H7 (cell line): Measurements from ENCODE around the gene TIMM17A. TPM values are rescaled to one million over a fixed set of nuclear protein-coding genes. Genes with fewer than 3 reads are reported as not detected.

ENCODE experiments used
- DNase-seq: peaks from one replicate; pipeline ENCODE4 v3.0.0; 2012
- H3K27me3 ChIP-seq: 2 replicates; pipeline ENCODE4 v1.6.0; 2011; ENCODE audit warnings: mild to moderate bottlenecking, low read length; ENCODE audit not compliant: control insufficient read depth, insufficient read depth
- H3K36me3 ChIP-seq: replicated peaks from 2 replicates; pipeline ENCODE4 v1.5.1; 2011; ENCODE audit warnings: low read length; ENCODE audit not compliant: control insufficient read depth, insufficient read depth
- H3K4me3 ChIP-seq: 2 replicates; pipeline ENCODE4 v1.5.1; 2011; ENCODE audit warnings: low read depth, mild to moderate bottlenecking, control low read depth, low read length, moderate library complexity; ENCODE audit not compliant: insufficient read depth
- total RNA-seq: library from RNA; depleted of rRNA; stranded (reverse); fragments of >200 nt; shearing (Covaris generic); gene quantifications from 2 replicates; pipeline ENCODE4 v1.2.3, GENCODE V29; 2014; rRNA removed

TIMM17A gene
- 74.6 and 75.6 TPM in 2 replicates for total RNA-seq

DNA sequence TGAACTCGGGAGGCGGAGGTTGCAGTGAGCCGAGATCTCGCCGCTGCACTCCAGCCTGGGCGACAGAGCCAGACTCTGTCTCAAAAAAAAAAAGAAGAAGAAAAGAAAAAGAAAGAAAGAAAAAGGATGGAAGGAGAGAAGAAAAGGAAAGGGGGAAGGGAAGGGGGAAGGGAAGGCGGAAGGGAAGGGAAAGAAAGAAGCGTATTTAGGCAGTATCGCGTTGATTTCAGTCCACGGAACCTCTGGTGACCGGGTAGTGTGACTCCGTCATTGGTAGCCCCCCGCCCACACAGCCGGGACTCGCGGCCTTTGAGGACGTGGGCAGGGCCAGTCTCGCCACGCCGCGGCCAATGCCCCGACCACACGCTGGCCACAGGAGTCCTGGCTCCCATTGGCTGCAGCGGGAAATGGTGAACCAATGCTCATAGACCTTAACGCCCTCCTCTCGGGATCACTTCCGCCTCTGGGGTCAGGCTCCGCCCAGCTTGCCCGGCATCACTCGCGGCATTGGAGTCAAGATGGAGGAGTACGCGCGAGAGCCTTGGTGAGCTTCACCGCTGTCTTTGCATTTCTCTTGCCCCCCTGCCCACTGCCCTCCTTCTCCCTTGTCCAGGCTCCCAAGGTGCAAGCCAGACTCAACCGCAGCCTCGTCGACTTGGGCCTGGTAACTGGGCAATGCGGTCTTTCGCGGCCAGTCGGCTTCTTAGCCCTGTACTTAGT, at the start of gene TIMM17A:
TIMM17A (plus strand) TSS at position 495 of the 720 bp plus-strand sequence; CDS start at position 519, 24 bp downstream.
- H3K36me3 ChIP-seq = peaks cover 5% of the 10 kb centered on the region
- peak; percentile 95 for DNase-seq
- H3K27me3 ChIP-seq = no peaks in the 10 kb centered on the region
- peak within 1 kb of the TSS; percentile 82 for H3K4me3 ChIP-seq

DNA sequence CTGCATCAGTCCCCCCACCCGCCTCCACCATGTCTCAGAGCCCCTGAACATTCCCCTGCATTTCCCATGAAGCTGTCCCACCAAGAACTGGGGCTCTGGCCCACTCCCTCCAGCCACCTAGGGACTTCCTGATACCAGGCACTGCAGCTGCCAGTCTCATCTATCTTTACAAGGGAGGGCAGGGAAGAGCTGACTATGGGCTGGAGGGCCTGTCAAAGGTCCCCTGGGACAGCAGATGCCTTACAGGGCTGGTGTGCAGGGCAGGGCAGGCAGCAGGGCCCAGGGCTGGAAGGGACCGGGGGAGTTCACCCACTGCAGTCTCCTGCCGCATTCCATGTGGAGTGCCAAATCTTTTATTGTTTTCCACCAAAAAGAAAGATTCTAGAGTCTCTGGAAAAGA, 49.0 kb upstream of the TIMM17A start:
- no peak for DNase-seq
- H3K27me3 ChIP-seq = 0 out of 2 replicates have a peak, but pooled peaks cover 2% of the 10 kb centered on the region
- H3K36me3 ChIP-seq = no peaks in the 10 kb centered on the region
- H3K4me3 ChIP-seq = no peak overlapping the region

DNA sequence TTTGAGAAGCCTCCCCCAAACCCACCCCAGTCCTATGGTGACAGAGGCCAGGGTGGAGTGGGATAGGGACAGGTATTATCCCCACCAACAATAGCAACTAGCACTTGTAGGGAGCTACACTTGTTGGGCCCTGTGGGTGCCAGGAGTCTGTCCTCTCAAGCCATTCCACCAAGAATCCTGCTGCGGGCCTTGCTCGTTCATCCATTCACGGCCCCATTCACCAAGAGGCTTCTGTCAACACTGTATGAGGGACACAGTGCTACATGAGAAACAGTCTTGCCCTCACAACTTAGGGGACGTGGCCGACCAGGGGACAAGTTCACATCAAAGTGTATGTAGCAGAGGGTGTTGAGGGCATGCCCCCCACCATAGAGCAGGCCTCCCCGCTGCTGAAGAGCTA, 47.7 kb upstream of the TIMM17A start:
- DNase-seq = no peak
- Histone ChIP-seq H3K27me3 (0 out of 2 replicates have a peak, but pooled peaks cover 2% of the 10 kb centered on the region), H3K4me3 (no peak overlapping the region), H3K36me3 (no peaks in the 10 kb centered on the region)

DNA sequence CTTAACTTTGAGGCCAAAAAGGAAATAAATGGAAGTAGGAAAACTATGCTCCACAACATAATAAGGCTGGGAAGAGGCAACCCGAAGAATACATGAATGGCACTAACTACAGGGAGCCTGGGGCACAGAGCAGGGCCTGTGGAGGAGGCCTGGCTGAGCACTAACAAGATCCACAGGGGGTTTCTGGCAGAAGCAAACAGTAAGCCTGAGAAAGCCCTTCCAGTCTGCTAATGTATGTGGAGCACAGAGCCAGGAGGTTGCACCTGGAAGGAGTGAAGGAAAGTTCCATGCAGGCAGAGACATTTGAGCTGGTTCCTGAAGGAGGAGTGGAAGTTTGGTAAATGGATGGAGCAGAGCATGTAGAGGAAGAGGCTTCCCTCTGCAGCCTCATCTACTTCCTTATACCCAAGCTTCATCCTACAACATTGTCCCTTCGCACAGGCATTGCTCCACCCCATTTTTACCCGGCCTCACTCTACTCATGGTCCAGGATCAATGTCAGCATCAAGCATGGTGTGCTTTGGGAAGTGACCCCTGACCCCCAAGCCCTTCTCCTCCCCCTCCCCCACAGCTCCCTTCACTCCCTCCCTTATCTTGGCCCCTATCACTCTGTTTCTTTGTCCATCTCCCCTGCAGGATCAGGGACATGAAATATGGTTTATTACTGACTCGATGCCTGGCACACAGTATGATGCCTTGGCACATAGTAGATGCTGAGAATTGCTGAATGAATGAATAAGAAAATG, 43.3 kb upstream of the TIMM17A start:
- H3K4me3 ChIP-seq = no peak overlapping the region
- H3K27me3 ChIP-seq = 0 out of 2 replicates have a peak, but pooled peaks cover 2% of the 10 kb centered on the region
- DNase-seq = peak; percentile 66
- no peaks in the 10 kb centered on the region for H3K36me3 ChIP-seq

DNA sequence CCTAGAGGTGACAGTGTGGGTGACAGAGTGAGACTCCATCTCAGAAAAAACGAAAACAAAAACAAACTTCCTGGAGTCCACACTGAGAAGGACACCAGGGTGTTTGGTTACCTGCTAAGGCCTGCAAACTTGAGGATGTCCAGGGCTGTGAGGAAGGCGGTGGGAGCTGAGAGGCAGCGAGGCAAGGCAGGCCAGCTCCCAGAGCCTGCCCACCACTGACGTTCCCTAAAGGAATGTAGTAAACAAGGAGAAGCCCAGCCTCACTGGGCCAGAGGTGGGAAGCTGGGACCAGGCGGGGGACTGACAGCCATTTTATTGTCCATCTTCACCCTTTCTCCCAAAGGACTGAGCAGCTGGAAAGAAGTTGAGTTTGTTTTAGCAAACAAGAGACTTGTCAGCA, 42.5 kb upstream of the TIMM17A start:
- peak; percentile 32 for DNase-seq
- Histone ChIP-seq H3K4me3 (no peak overlapping the region), H3K27me3 (0 out of 2 replicates have a peak, but pooled peaks cover 2% of the 10 kb centered on the region)

DNA sequence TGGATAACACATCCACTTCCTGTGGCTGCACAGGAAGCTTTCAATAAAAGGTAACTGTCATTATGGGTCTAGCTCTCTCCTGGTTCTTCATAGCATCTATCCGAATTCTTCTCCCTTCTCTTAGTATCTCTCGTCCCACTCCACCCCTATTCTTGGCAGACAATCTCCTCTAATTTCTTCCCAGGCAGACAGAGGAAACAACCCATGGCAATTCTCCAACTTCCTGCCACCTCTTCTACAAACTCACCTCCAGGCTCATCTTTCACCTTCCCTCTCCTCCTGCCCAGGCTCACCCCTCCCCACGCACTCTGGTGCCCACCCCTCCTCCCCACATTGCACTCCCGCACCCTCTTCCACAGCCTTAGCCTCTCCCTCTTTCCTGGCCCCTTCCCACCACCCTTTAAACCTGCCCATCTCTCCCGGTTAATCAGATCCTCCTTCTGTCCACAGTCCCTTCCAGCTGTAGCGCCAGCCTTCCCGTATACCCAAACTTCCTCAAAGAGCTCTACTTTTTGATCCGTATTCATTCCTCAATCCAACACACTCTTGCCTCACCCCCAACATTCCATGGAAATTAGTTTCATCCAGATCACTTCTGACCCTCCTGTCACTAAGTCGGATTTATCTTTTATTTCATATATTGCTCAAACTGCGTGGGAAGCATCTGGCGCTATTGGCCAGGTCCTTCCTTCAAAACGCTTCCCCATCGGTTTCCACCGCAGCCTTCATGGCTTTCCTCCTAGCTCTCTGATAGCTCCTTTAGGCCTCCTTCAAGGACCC, 40.7 kb upstream of the TIMM17A start:
- no peaks in the 10 kb centered on the region; the same call in 1 of the 2 replicates for H3K27me3 ChIP-seq
- no peaks in the 10 kb centered on the region for H3K36me3 ChIP-seq
- H3K4me3 ChIP-seq = no peak overlapping the region
- DNase-seq = peak; percentile 14

More for the DNA sequence above, 42.5 kb upstream of the TIMM17A start:
- no peaks in the 10 kb centered on the region for H3K36me3 ChIP-seq

DNA sequence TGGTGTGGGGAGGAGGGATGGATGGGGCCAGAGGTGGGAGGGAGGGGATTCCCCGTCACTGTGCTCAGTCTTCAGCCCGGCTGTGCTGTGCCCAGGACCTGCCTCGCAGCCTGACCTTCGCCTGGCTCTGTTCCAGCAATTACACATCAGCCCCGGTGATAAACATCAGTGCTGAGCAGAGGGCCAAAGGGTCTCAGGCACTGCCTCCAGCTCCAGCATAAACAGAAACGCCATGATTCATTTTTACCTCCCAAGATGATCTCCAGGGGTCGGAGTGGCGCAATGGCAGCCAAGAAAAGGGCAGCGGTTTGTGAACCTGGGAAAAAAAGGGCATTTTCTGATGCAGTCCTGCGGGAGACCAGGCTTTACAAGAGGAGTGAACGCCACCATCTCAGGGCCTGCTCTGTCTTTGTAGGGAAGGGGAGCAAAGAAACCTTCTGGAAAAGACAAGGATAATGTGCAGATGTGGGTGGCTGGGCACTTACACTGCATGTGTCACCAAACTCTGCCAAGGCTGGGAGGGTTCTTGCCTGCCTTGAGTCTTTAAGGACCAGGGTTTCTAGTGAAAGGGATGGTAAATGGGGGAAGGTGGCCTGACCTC, 38.6 kb upstream of the TIMM17A start:
- peak; percentile 23 for DNase-seq
- Histone ChIP-seq H3K36me3 (no peaks in the 10 kb centered on the region), H3K4me3 (no peak overlapping the region), H3K27me3 (no peaks in the 10 kb centered on the region; the same call in 1 of the 2 replicates)

DNA sequence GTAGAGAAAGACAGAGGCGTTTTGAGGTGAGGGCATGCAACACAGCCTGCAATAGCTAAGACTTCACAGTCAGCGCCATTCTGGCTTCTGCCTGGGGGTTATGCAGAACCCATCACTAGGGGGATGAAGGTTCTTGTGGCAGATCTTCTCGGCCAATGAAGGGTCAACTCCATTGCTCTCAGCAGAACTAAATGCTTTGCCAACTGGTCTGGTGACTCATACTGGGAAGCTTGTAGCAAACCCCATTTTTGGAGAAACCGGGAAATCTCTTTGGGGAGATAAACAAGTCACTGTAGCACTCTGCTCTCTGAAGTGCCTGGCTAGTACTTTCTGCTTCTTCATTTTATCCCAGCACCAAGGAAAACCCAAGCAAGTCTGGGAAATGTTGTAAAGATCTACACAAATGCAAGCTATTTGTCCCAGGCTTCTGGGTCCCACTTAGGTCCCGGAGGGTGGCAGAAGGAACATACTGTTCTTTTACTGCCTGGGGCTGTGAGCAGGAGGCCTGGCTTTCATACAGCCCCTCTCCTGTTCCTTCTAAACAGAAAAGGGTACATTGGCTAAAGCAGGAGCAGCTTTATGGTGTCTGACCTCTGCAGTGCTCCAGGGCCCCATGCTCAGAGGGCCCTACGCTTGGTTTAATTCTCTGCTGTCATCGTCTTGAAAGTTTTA, 37.8 kb upstream of the TIMM17A start:
- Histone ChIP-seq H3K27me3 (no peaks in the 10 kb centered on the region; the same call in 1 of the 2 replicates), H3K36me3 (no peaks in the 10 kb centered on the region), H3K4me3 (no peak overlapping the region)
- peak; percentile 30 for DNase-seq

DNA sequence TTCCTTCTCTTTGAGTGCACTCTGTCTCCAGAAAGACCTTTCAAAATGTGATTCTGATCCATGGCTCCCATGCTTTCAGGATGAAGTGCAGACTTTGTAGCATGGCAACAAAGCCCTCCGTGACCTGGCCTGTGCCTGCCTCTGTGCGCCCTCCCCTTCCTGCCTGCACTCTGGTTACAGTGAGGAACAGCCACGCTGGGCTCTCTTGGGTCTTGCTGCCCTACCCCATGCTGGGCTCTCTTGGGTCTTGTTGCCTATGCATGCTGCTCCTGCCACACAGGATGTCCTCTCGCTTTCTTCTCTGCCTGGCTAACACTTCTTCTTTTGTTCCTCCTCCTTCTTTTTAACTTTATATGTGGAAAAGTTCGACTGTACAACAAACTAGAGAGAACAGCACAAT, 37.0 kb upstream of the TIMM17A start:
- DNase-seq = no peak
- Histone ChIP-seq H3K36me3 (no peaks in the 10 kb centered on the region), H3K4me3 (no peak overlapping the region), H3K27me3 (no peaks in the 10 kb centered on the region; the same call in 1 of the 2 replicates)

DNA sequence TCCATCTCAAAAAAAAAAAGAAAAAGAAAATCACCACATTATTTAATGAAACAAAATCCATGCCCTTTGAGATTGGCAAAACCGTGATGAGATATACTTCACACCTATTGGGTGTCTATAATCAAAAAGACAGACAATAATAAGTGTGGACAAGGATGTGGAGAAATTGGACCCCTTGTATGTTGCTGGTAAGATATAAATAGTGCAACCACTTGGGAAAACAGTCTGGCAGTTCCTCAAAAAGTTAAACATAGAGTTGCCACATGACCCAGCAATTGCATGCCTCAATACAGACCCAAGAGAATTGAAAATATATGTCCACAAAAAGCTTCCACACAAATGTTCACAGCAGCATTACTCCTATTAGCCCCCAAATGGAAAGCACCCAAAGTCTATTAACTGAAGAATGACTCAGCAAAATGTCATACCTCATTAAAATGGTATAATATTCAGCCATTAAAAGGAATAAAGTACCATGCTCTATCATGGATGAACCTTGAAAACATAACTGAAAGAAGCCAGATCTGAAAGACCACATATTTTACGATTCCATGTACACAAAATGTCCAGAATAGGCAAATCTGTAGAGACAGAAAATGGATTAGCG, 33.2 kb upstream of the TIMM17A start:
- no peak overlapping the region for H3K4me3 ChIP-seq
- H3K36me3 ChIP-seq = no peaks in the 10 kb centered on the region
- no peak for DNase-seq
- H3K27me3 ChIP-seq = no peaks in the 10 kb centered on the region; the same call in 1 of the 2 replicates

DNA sequence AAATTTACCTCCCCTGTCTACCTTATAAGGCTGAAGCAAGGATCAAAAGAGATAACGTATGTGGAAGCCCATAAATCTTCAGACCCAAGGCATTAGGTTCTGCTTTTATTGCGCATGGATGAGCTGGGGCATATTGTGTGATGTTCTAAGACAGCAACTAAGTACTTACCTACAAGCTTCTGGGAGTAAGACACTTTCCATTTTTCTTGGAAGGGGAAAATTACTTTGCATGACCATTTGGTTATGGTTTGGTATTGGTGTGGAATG, 30.1 kb upstream of the TIMM17A start:
- H3K4me3 ChIP-seq = no peak overlapping the region
- H3K27me3 ChIP-seq = no peaks in the 10 kb centered on the region; the same call in 1 of the 2 replicates
- no peak for DNase-seq
- H3K36me3 ChIP-seq = no peaks in the 10 kb centered on the region

DNA sequence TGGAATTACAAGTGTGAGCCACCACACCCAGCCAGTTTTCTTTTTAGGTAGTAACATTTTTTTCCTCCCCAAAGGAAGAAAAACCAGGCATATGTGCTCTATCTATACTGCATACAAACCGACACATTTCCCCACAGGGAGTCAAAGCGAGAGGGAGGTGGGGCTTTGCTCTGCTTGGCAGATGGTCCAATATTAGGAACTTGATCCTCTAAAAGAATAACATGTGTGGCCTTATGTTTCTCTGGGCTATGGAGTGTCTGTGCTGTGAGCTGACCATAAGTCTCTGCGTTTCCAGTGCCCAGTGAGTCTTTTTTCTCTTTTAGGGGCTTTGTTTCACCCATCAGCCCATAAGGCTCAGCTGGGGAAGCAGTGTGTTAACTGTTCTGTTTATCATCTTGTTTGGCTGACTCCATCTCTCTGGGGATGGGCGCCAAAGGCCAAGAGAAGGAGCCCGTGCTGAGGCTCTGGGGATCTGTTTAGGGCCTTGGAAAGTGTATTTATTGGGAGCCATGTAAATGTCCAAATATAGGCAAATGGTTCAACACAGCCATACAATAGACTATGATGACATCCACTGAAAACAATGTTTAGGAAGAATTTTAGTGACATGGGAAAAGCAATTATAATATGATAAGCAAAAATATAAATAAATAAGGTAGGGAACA, 29.2 kb upstream of the TIMM17A start:
- no peaks in the 10 kb centered on the region for H3K36me3 ChIP-seq
- DNase-seq = no peak
- no peak overlapping the region for H3K4me3 ChIP-seq
- no peaks in the 10 kb centered on the region; the same call in 1 of the 2 replicates for H3K27me3 ChIP-seq

DNA sequence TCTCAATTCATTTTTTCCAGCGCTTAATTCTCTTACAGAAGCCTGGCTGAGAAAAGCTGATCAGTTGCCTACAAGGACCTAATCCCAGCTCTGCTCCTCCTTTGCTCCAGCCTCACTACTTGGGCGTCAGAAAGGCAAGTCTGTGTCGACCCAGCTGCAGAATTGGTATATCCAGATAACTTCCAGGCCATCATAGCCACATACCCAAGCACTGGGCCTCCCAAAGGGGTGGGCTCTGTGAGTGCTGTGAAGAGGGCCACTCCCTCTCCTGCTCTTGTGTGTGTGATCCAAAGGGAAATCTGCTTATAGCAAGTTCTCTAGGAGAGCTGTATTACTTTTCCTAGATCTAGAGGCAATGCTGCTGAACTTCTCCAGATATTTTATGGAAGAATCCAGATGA, 27.0 kb upstream of the TIMM17A start:
- Histone ChIP-seq H3K36me3 (no peaks in the 10 kb centered on the region), H3K27me3 (no peaks in the 10 kb centered on the region; the same call in 1 of the 2 replicates), H3K4me3 (no peak overlapping the region)
- no peak for DNase-seq
